ENCODE results near the gene ANKFN1.

The ANKFN1 gene

DNA sequence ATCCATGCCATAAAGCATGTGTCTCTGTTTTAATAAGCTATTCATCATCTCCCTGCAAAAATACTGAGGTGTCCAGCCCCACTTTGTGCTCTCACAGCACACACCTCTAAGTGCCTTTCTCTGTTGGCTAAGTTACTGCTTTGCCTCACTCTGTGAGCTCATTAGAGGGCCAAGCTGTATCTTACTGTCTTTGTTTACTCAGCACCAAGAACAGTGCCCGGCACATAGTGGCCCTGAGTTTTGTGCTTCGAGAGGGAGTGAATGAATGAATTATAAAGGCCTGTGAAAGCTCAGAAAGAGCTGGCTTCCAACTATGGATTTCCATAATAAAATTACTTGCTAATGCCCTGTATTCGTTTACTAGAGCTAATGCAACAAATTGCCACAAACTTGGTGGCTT lies 390.0 kb downstream of the ANKFN1 start:
- TF ChIP-seq, protein P1, sequence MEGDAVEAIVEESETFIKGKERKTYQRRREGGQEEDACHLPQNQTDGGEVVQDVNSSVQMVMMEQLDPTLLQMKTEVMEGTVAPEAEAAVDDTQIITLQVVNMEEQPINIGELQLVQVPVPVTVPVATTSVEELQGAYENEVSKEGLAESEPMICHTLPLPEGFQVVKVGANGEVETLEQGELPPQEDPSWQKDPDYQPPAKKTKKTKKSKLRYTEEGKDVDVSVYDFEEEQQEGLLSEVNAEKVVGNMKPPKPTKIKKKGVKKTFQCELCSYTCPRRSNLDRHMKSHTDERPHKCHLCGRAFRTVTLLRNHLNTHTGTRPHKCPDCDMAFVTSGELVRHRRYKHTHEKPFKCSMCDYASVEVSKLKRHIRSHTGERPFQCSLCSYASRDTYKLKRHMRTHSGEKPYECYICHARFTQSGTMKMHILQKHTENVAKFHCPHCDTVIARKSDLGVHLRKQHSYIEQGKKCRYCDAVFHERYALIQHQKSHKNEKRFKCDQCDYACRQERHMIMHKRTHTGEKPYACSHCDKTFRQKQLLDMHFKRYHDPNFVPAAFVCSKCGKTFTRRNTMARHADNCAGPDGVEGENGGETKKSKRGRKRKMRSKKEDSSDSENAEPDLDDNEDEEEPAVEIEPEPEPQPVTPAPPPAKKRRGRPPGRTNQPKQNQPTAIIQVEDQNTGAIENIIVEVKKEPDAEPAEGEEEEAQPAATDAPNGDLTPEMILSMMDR (IDR thresholded peaks at IDR 0.05; ENCODE audit: low read depth, low read length): no peak
- DNase-seq (ENCODE audit: extremely low read depth, low read depth): no peak

DNA sequence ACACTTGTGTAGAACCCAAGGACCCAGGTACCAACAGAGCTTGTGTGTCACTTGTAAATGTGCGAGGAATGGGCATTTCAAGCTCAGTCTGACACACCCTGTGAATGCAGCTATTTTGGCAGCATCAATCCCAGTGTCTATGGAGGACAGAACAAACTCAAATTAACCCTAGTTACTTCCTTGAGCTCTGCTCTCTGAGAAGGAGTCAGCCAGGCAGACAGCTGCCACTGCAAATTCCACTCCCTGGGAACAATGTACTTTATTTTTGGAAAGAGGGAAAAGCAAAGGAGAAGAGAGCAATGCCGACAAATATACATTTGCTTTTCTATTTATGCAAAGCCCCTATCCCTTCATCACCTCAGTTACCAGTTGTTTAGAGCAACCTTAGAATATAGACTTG lies 391.8 kb downstream of the ANKFN1 start:
- TF ChIP-seq, protein P1 (IDR thresholded peaks at IDR 0.05; ENCODE audit: low read depth, low read length): no peak
- no peak for DNase-seq (ENCODE audit: extremely low read depth, low read depth)

DNA sequence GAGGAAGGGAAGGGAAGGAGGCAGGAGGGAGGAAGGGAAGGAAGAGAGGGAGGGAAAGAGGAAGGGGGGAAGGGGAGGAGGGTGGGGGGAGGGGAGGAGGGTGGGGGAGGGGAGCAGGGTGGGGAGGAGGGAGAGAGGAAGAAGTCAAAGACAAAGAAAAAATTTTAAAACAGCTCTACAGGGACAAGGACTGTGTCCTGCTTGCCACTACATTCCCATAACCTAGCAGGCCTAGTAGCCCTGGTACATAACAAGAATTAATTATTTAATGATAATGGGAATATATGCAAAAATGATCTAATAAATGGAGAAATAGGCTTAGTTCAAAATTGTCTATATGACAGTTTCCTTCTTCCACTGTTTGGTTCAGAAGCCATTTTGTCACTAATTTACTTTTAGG lies 392.7 kb downstream of the ANKFN1 start:
- DNase-seq (ENCODE audit: extremely low read depth, low read depth): no peak
- TF ChIP-seq, protein P1 (IDR thresholded peaks at IDR 0.05; ENCODE audit: low read depth, low read length): no peak

DNA sequence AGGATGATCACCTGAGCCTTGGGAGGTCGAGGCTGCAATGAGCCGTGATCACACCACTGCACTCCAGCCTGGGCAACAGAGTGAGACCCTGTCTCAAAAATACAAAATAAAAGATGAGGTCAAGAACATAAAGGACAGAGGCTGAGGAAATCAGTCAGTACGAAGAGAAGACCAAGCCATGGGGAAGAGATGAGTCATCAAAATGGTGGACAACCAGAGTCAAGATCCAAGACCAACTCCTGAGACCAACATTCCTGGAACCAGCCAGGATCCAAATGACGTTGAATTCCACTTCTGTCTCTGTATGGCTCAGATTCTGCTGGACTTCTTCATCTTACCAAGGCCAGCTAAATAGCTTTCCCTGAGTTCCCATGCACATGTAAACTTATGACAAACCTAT lies 395.4 kb downstream of the ANKFN1 start:
- no peak for DNase-seq (ENCODE audit: extremely low read depth, low read depth)

DNA sequence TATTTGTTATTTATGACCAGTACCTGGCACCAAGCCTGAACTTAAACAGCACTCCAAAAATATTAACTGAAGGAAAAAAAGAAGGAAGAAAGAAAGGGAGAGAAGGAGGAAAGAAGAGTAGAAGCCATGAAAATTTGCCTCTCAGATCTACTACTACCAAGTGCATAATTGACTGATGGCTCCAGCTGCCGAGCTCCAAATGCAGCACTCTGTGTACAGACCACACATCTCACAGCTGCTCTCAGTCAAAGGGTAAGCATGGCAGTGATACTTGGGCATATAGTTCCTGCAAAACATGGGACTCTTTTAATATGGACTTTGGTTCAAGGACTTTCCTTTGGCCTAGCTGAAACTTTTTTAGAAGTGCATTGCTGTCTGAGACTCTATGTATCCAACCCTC lies 396.2 kb downstream of the ANKFN1 start:
- TF ChIP-seq, protein P1 (IDR thresholded peaks at IDR 0.05; ENCODE audit: low read depth, low read length): no peak
- no peak for DNase-seq (ENCODE audit: extremely low read depth, low read depth)

More for the DNA sequence above, 395.4 kb downstream of the ANKFN1 start:
- TF ChIP-seq, protein P1 (IDR thresholded peaks at IDR 0.05; ENCODE audit: low read depth, low read length): no peak

DNA sequence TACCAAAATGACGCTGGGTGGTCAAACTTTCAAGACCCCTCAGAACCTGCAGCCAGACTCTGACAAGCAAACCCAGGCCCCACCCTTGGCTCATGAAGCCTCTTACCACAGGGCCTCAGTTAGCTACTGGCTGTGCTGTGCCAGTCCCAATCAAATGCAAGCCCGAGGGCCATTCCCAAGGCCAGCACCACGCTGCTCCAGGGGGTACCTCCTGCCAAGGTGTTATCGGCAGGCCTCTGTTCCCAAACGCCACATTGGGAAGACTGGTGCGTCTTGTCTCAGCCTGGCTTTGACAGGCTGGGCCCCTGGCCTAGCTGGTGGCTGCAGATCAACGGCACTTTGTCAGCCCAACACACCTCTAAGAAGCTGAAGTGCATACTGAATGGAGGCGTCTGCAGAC lies 404.4 kb downstream of the ANKFN1 start:
- DNase-seq (ENCODE audit: extremely low read depth, low read depth): no peak

DNA sequence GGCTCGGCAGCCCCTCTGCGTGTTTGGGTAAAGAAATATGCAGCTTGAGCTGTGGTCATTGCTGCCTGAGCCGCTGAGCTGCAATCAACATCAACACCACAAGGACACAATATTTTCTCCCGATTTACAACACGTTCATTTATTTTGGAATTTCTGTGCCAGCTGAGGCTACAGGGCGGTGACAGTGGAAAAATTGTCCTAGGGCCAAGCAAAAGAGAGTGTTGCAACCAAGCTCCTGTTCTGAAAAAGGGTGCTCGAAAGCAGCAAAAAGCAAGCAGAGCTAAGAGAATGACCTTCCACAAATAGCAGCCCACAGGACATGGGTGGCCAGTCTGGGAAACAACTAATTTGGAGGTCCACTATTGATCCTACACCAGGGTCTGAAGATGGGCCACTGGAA lies 404.8 kb downstream of the ANKFN1 start:
- no peak for DNase-seq (ENCODE audit: extremely low read depth, low read depth)
- TF ChIP-seq, protein P1 (IDR thresholded peaks at IDR 0.05; ENCODE audit: low read depth, low read length): no peak

More for the DNA sequence above, 404.4 kb downstream of the ANKFN1 start:
- TF ChIP-seq, protein P1 (IDR thresholded peaks at IDR 0.05; ENCODE audit: low read depth, low read length): no peak

Measured in AG09319 (cell line).